HG02973 (cell line): Measurements from ENCODE around the gene TMEM170B.
"Not testable (repeated sequence)": the region's sequence is repeated elsewhere in the genome, so short reads cannot be mapped to it uniquely, and the experiment has no call there.

Source experiments
- ATAC-seq: cut with Tn5 transposase; IDR thresholded peaks from one replicate; pipeline ENCODE4 v1.9.1; 2021; ENCODE audit warnings: moderate library complexity; ENCODE audit not compliant: unreplicated experiment

Gene TMEM170B

GRCh38 chr6:11527274-11527870, 10.2 kb upstream of the TMEM170B start:
- ATAC-seq = no peak

GRCh38 chr6:11528996-11529395, 8.6 kb upstream of the TMEM170B start:
- no peak for ATAC-seq

- no peak for ATAC-seq
Observed at GRCh38 chr6:11532097-11532496, 5.5 kb upstream of the TMEM170B start.

GRCh38 chr6:11534561-11534960, 3.0 kb upstream of the TMEM170B start:
- ATAC-seq = no peak

GRCh38 chr6:11535801-11536230, 1.7 kb upstream of the TMEM170B start:
- no peak for ATAC-seq

GRCh38 chr6:11536795-11537194, 754 bp upstream of the TMEM170B start:
- ATAC-seq = no peak

GRCh38 chr6:11538052-11538818, 686 bp downstream of the TMEM170B start:
- ATAC-seq = peak; percentile 16

- no peak for ATAC-seq
Observed at GRCh38 chr6:11538819-11539468, 1.4 kb downstream of the TMEM170B start.

- ATAC-seq = no peak
Observed at GRCh38 chr6:11542863-11543262, 5.3 kb downstream of the TMEM170B start.

- no peak for ATAC-seq
Observed at GRCh38 chr6:11543919-11544518, 6.5 kb downstream of the TMEM170B start.

- not testable (repeated sequence) for ATAC-seq
Observed at GRCh38 chr6:11547846-11548245, 10.3 kb downstream of the TMEM170B start.

- ATAC-seq = not testable (repeated sequence)
Observed at GRCh38 chr6:11548578-11548977, 11.0 kb downstream of the TMEM170B start.

- no peak for ATAC-seq
Observed at GRCh38 chr6:11551053-11551452, 13.5 kb downstream of the TMEM170B start.

- no peak for ATAC-seq
Observed at GRCh38 chr6:11552442-11552841, 14.9 kb downstream of the TMEM170B start.

- ATAC-seq = no peak
Observed at GRCh38 chr6:11553824-11554223, 16.3 kb downstream of the TMEM170B start.

- no peak for ATAC-seq
Observed at GRCh38 chr6:11556309-11556708, 18.8 kb downstream of the TMEM170B start.

- ATAC-seq = no peak
Observed at GRCh38 chr6:11563793-11564192, 26.2 kb downstream of the TMEM170B start.

- ATAC-seq = no peak
Observed at GRCh38 chr6:11566609-11567008, 29.1 kb downstream of the TMEM170B start.

GRCh38 chr6:11571073-11571472, 33.5 kb downstream of the TMEM170B start:
- ATAC-seq = no peak

- peak; percentile 91 for ATAC-seq
Observed at GRCh38 chr6:11575408-11576033, 38.0 kb downstream of the TMEM170B start.
